Measurements from ENCODE around the gene AKR1C3.

Gene AKR1C3

GRCh38 chr10:5143137-5143536 is 48.9 kb downstream of the AKR1C3 start:
- DNase-seq = no peak

DNA sequence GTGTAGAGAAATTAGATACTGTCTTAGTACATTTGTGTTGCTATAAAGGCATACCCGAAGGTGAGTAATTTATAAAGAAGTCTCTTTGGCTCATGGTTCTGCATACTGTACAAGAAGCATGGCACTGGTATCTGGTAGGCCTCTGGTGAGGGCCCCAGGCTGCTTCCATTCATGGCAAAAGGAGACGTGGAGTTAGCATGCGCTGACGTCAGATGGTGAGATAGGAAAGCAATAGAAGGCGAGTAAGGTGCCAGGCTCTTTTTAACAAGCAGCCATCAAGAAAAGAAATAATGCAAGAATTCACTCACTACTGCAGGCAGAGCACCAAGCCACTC is 52.7 kb downstream of the AKR1C3 start:
- DNase-seq = no peak

DNA sequence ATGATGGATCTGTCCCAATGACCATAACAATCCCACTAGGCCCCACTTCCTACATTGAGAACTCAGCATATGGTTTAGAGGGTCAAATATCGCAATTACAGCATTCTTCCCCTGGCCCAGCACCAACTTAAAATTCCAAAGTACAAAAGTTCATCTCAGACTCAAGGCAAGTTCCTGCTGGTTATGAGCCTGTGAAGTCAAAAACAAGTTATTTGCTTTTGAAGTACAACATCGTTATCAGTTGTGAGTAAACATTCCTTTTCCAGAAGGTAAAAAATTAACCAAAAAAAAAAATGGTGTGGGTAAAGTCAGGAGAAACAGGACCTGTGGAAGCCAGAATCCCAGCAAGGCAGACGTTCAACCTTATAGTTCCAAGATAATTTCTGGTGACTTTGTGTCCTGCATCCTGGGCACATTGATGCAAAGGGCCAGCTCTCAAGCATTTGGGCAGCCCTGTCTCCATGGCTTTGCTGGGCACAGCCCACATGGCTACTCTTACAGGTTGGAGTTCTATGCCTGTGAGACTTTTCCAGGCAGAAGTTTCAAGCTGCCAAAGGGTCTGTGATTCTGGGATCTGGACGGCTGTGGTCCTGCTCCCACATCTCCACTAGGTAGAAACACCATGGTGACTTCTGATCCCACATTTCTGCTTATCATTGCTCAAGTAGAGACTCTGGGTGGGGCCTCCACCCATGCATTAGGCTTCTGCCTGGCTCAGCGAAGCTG is 53.2 kb downstream of the AKR1C3 start:
- DNase-seq = no peak

GRCh38 chr10:5147981-5148677 is 53.9 kb downstream of the AKR1C3 start:
- no peak for DNase-seq

DNA sequence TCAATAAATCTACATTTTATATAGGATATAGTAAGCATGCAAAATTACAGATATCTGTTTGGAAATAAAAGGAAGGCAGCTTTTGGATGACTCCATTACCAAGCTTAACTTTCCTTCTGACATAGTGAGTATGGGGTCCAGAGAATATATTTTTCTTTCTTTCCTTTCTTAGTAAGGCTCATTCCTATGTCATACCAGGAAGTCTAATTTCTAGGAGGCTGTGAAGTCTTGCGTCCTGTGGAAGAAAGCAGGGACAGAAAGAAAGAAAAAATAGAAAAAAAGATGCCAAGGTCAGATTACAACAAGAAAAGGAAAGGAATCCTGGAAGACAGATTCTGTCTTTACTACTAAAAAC is 54.4 kb downstream of the AKR1C3 start:
- no peak for DNase-seq

GRCh38 chr10:5151076-5151475 is 56.9 kb downstream of the AKR1C3 start:
- no peak for DNase-seq

DNA sequence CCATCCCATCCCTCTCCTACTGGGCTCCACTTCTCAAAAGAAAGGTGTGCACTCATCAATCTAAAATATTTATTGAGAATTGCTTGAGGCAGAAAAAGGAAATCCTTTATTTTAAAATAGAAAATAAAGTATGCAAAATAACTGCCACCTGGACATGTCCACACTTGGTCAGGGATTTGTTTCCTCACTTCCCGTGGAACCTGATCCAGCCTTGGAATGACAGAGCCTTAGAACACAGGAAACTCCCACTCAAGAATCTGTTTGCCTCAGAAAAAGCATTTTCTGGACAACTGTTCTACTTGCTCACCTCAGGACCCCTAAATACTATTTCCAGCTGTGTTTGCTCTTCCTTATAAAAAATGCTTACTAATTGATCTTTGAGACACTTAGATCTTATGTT is 61.7 kb downstream of the AKR1C3 start:
- DNase-seq = no peak
